Thyroid gland (tissue), 4 donors: ENCODE data around the gene CCR7.
A peak's percentile ranks its signal among the peaks of the same experiment; 100 is the strongest.

Experiments
- POLR2A ChIP-seq, 2 donors: fragments of 450-650 bp; IDR thresholded peaks; one replicate each; pipeline ENCODE4 v1.6.1; 2017; ENCODE audit warnings: antibody characterized with exemption in 2 of 2, mild to moderate bottlenecking in 2 of 2, moderate library complexity in 1 of 2
- TF ChIP-seq, protein P1 (sequence below), 6 experiments: fragments of 200-600 bp in 3 of 6; fragments of 450-650 bp in 3 of 6; sonication (generic) in 3 of 6; IDR thresholded peaks; one replicate each; pipeline ENCODE4 v1.5.1; 2016 to 2019; ENCODE audit warnings: antibody characterized with exemption in 6 of 6, mild to moderate bottlenecking in 2 of 6, inconsistent platforms in 1 of 6, moderate library complexity in 1 of 6

DNA sequence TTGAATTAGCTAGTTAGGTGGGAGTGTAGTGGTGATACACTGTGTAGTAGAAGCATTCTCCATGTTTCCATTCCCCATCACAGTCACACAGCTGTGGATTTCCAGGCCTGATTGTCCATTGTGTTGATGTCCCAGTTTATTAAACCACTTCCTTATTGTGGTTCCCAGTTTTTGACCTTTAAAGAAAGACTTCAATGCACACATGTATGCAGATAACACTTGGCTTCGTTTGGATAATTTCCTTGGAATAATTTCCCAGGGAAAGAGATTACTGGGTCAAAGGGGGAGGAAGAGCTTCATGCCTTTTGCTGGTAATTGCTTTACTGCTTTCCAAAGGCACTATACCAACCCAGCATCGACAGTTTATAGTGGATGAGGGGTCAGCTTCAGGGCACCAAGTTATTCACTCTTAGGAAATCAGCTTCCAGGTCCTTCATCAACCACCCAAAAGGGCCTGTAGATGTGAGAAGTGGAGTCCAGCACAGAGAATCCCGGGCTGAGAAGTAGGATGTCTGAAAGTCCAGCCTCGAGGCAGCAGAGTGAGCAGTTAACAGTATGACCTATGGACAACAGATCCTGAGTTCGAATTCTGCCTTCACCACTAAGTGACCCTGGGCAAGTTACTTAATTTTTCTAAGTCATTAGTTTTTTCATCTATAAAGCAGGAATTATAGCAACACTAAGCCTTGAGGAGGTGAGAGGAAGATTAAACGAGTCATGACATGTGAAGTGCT lies 32.6 kb downstream of the CCR7 start:
- TF ChIP-seq, protein P1, sequence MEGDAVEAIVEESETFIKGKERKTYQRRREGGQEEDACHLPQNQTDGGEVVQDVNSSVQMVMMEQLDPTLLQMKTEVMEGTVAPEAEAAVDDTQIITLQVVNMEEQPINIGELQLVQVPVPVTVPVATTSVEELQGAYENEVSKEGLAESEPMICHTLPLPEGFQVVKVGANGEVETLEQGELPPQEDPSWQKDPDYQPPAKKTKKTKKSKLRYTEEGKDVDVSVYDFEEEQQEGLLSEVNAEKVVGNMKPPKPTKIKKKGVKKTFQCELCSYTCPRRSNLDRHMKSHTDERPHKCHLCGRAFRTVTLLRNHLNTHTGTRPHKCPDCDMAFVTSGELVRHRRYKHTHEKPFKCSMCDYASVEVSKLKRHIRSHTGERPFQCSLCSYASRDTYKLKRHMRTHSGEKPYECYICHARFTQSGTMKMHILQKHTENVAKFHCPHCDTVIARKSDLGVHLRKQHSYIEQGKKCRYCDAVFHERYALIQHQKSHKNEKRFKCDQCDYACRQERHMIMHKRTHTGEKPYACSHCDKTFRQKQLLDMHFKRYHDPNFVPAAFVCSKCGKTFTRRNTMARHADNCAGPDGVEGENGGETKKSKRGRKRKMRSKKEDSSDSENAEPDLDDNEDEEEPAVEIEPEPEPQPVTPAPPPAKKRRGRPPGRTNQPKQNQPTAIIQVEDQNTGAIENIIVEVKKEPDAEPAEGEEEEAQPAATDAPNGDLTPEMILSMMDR (IDR thresholded peaks at IDR 0.05), result no peak
- peak in 1 of 2 donors; percentile 13 for TF ChIP-seq POLR2A (IDR thresholded peaks at IDR 0.05)
